Peyer's patch (tissue), 4 donors: ENCODE data around the gene CERS4. TPM values are rescaled to one million over a fixed set of nuclear protein-coding genes. Genes with fewer than 3 reads are reported as not detected.

Experiments used
- DNase-seq, 3 donors: peaks; one replicate each; pipeline ENCODE4 v3.0.0-alpha.2; 2017 to 2019
- H3K27ac ChIP-seq, 4 donors: fragments of 200-600 bp; sonication (generic); one replicate each; pipeline ENCODE4 v1.5.1; 2016 to 2019
- H3K27me3 ChIP-seq, 2 donors: fragments of 200-600 bp; sonication (generic); one replicate each; pipeline ENCODE4 v1.5.1; 2019
- H3K36me3 ChIP-seq, 3 donors: fragments of 200-600 bp; sonication (generic); one replicate each; pipeline ENCODE4 v1.5.1; 2016 to 2019
- H3K4me1 ChIP-seq, 4 donors: fragments of 200-600 bp; sonication (generic); one replicate each; pipeline ENCODE4 v1.5.1; 2016 to 2019
- H3K4me3 ChIP-seq, 4 donors: fragments of 200-600 bp; sonication (generic); 1 replicate in 3 of 4; 2 replicates in 1 of 4; pipeline ENCODE4 v1.5.1; 2016 to 2019; ENCODE audit warnings: mild to moderate bottlenecking in 1 of 4
- H3K9me3 ChIP-seq, 4 donors: fragments of 200-600 bp; sonication (generic); one replicate each; pipeline ENCODE4 v1.5.1; 2016 to 2019; ENCODE audit warnings: mild to moderate bottlenecking in 1 of 4
- CTCF ChIP-seq, 6 experiments: fragments of 450-650 bp in 4 of 6; fragments of 200-600 bp in 2 of 6; sonication (generic) in 1 of 6; IDR thresholded peaks; one replicate each; pipeline ENCODE4 v1.5.1; 2017 to 2019; ENCODE audit warnings: antibody characterized with exemption in 6 of 6, mild to moderate bottlenecking in 3 of 6, moderate library complexity in 1 of 6
- POLR2A ChIP-seq, 2 donors: fragments of 450-650 bp; IDR thresholded peaks; one replicate each; pipeline ENCODE4 v1.5.1; 2017; ENCODE audit warnings: antibody characterized with exemption in 2 of 2, mild to moderate bottlenecking in 2 of 2, moderate library complexity in 2 of 2
- total RNA-seq, 4 donors: library from RNA; depleted of rRNA; stranded (reverse); fragments of >200 nt; gene quantifications; one replicate each; pipeline ENCODE4 v1.1.0, GENCODE V29; 2016

CERS4 gene
- total RNA-seq: 10 to 100 TPM in 3 of 4 donors, 1 to 10 TPM in 1; 6.8 to 41.3 (median 11.7) TPM

- H3K36me3 ChIP-seq: no peaks in the 10 kb centered on the region
- peaks cover 2 to 16% (median 13%) of the 10 kb centered on the region in 4 donors for H3K4me1 ChIP-seq
- H3K4me3 ChIP-seq: peak within 1 kb of the TSS; percentile 57 to 95 (median 63)
- H3K27me3 ChIP-seq: no peaks in the 10 kb centered on the region
- H3K27ac ChIP-seq: peak within 1 kb of the TSS; percentile 72 to 95 (median 80)
- no peaks in the 10 kb centered on the region for H3K9me3 ChIP-seq
- peak; percentile 75 to 88 (median 81) for DNase-seq
- TF ChIP-seq POLR2A (IDR thresholded peaks at IDR 0.05) (no peak), CTCF (IDR thresholded peaks at IDR 0.05) (no peak)
These were observed at the start of gene CERS4 for GRCh38 chr19:8208922-8209461. Gene CERS4, plus strand, starts transcription at chr19:8209370. Its CDS starts 41,707 bp downstream, at chr19:8251077.

- Histone ChIP-seq H3K27me3 (no peaks in the 10 kb centered on the region), H3K27ac (peak overlapping the region in 1 of 4 donors; percentile 17), H3K9me3 (no peaks in the 10 kb centered on the region), H3K4me3 (no peak overlapping the region), H3K36me3 (no peaks in the 10 kb centered on the region), H3K4me1 (no peaks in the 10 kb centered on the region)
- TF ChIP-seq POLR2A (IDR thresholded peaks at IDR 0.05) (no peak), CTCF (IDR thresholded peaks at IDR 0.05) (no peak)
- DNase-seq: peak in 1 of 3 donors; percentile 47
These were observed 48.0 kb upstream of the CERS4 start for GRCh38 chr19:8161135-8161646.

- Histone ChIP-seq H3K4me1 (no peaks in the 10 kb centered on the region), H3K27me3 (no peaks in the 10 kb centered on the region), H3K9me3 (no peaks in the 10 kb centered on the region), H3K27ac (no peak overlapping the region), H3K36me3 (no peaks in the 10 kb centered on the region), H3K4me3 (no peak overlapping the region)
- TF ChIP-seq CTCF (IDR thresholded peaks at IDR 0.05): no peak
- TF ChIP-seq POLR2A (IDR thresholded peaks at IDR 0.05): no peak
- DNase-seq: no peak
These were observed 45.4 kb upstream of the CERS4 start for GRCh38 chr19:8163759-8164158.

GRCh38 chr19:8167985-8168384 lies 41.2 kb upstream of the CERS4 start:
- Histone ChIP-seq H3K27ac (no peak overlapping the region), H3K36me3 (no peaks in the 10 kb centered on the region), H3K4me3 (no peak overlapping the region), H3K27me3 (no peaks in the 10 kb centered on the region), H3K4me1 (no peaks in the 10 kb centered on the region), H3K9me3 (no peaks in the 10 kb centered on the region)
- no peak for DNase-seq
- TF ChIP-seq CTCF (IDR thresholded peaks at IDR 0.05) (no peak), POLR2A (IDR thresholded peaks at IDR 0.05) (no peak)

GRCh38 chr19:8168537-8168936 lies 40.6 kb upstream of the CERS4 start:
- Histone ChIP-seq H3K36me3 (no peaks in the 10 kb centered on the region), H3K27me3 (no peaks in the 10 kb centered on the region), H3K4me1 (no peaks in the 10 kb centered on the region), H3K27ac (no peak overlapping the region), H3K4me3 (no peak overlapping the region), H3K9me3 (no peaks in the 10 kb centered on the region)
- TF ChIP-seq POLR2A (IDR thresholded peaks at IDR 0.05) (no peak), CTCF (IDR thresholded peaks at IDR 0.05) (no peak)
- DNase-seq: no peak
